ENCODE measurements around the gene ADD3. TPM values are rescaled to one million over a fixed set of nuclear protein-coding genes. Genes with fewer than 3 reads are reported as not detected.

The ADD3 gene
- total and polyA plus RNA-seq, 5 donors from 2014 or later, result 341 to 405 (median 376) TPM

- no peak for DNase-seq
Measured at GRCh38 chr10:109997233-109997632, 10.6 kb upstream of the ADD3 start.

GRCh38 chr10:109998513-109998912, 9.3 kb upstream of the ADD3 start:
- DNase-seq (no peak), ATAC-seq (ENCODE audit: low read depth in 2 of 2) (no peak)
- no peaks in the 10 kb centered on the region for H3K27me3 ChIP-seq (ENCODE audit: control insufficient read depth, insufficient read depth, low read length)
- peaks cover 10% of the 10 kb centered on the region for H3K27me3 Mint-ChIP-seq
- H3K9me3 Mint-ChIP-seq, result no peaks in the 10 kb centered on the region
- no peaks in the 10 kb centered on the region for H3K36me3 ChIP-seq (ENCODE audit: control insufficient read depth, insufficient read depth, low read length)
- H3K4me1 ChIP-seq (ENCODE audit: control insufficient read depth, insufficient read depth, low read length, poor library complexity, severe bottlenecking), result no peaks in the 10 kb centered on the region
- H3K4me3 Mint-ChIP-seq, result no peak overlapping the region
- H3K27ac Mint-ChIP-seq, result no peak overlapping the region
- peaks cover 0 to 12% (median 5%) of the 10 kb centered on the region in 4 donors for H3K4me1 Mint-ChIP-seq
- H3K9me3 ChIP-seq (ENCODE audit: control insufficient read depth in 2 of 2, low read length in 2 of 2), result no peaks in the 10 kb centered on the region
- H3K4me3 ChIP-seq (ENCODE audit: low read depth, low read length), result no peak overlapping the region
- H3K36me3 Mint-ChIP-seq, result no peaks in the 10 kb centered on the region
- H3K27ac ChIP-seq (ENCODE audit: insufficient read depth, low read length, poor library complexity, severe bottlenecking), result no peak overlapping the region

More at GRCh38 chr10:109997233-109997632, 10.6 kb upstream of the ADD3 start:
- Histone ChIP-seq H3K9me3 (ENCODE audit: control insufficient read depth in 2 of 2, low read length in 2 of 2) (no peaks in the 10 kb centered on the region), H3K27me3 (ENCODE audit: control insufficient read depth, insufficient read depth, low read length) (no peaks in the 10 kb centered on the region), H3K36me3 (ENCODE audit: control insufficient read depth, insufficient read depth, low read length) (no peaks in the 10 kb centered on the region), H3K4me3 (ENCODE audit: low read depth, low read length) (no peak overlapping the region), H3K4me1 (ENCODE audit: control insufficient read depth, insufficient read depth, low read length, poor library complexity, severe bottlenecking) (no peaks in the 10 kb centered on the region), H3K27ac (ENCODE audit: insufficient read depth, low read length, poor library complexity, severe bottlenecking) (no peak overlapping the region)
- ATAC-seq (ENCODE audit: low read depth in 2 of 2), result no peak
- H3K36me3 Mint-ChIP-seq, result no peaks in the 10 kb centered on the region
- no peak overlapping the region for H3K27ac Mint-ChIP-seq
- H3K9me3 Mint-ChIP-seq, result no peaks in the 10 kb centered on the region
- peaks cover 10% of the 10 kb centered on the region for H3K27me3 Mint-ChIP-seq
- H3K4me3 Mint-ChIP-seq, result no peak overlapping the region
- peaks cover 0 to 12% (median 5%) of the 10 kb centered on the region in 4 donors for H3K4me1 Mint-ChIP-seq

GRCh38 chr10:110002801-110003523, 4.8 kb upstream of the ADD3 start:
- no peaks in the 10 kb centered on the region for H3K36me3 ChIP-seq (ENCODE audit: control insufficient read depth, insufficient read depth, low read length)
- no peak for ATAC-seq (ENCODE audit: low read depth in 2 of 2)
- peaks cover 4% of the 10 kb centered on the region for H3K4me1 ChIP-seq (ENCODE audit: control insufficient read depth, insufficient read depth, low read length, poor library complexity, severe bottlenecking)
- H3K4me3 Mint-ChIP-seq, result peak overlapping the region in 1 of 4 donors; percentile 48
- peaks cover 10% of the 10 kb centered on the region for H3K27me3 Mint-ChIP-seq
- H3K4me1 Mint-ChIP-seq, result peaks cover 0 to 11% (median 7%) of the 10 kb centered on the region in 4 donors
- no peak overlapping the region for H3K27ac Mint-ChIP-seq
- DNase-seq, result no peak
- H3K9me3 ChIP-seq (ENCODE audit: control insufficient read depth in 2 of 2, low read length in 2 of 2), result no peaks in the 10 kb centered on the region
- no peaks in the 10 kb centered on the region for H3K9me3 Mint-ChIP-seq
- no peak overlapping the region for H3K27ac ChIP-seq (ENCODE audit: insufficient read depth, low read length, poor library complexity, severe bottlenecking)
- H3K27me3 ChIP-seq (ENCODE audit: control insufficient read depth, insufficient read depth, low read length), result no peaks in the 10 kb centered on the region
- no peaks in the 10 kb centered on the region for H3K36me3 Mint-ChIP-seq
- no peak overlapping the region for H3K4me3 ChIP-seq (ENCODE audit: low read depth, low read length)

DNA sequence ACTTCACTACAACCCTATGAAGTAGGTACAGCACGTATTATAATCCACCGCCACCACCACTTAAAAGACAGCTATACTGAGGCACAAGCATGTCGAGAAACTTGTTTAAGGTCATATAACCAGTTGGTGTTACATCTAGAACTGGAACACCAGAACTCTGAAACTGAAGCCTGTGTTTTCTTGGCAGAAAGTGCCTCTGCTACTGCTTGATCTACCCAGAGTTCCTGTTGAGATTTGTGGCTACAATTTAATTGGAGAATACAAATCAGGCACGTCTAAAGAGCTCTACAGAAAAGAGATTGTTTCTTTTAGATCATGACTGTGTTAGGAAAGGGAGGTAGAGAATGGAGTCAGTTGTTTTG, 4.3 kb upstream of the ADD3 start:
- no peak overlapping the region for H3K27ac ChIP-seq (ENCODE audit: insufficient read depth, low read length, poor library complexity, severe bottlenecking)
- H3K4me1 Mint-ChIP-seq, result peaks cover 0 to 9% (median 6%) of the 10 kb centered on the region in 4 donors
- no peak for DNase-seq
- no peaks in the 10 kb centered on the region for H3K9me3 ChIP-seq (ENCODE audit: control insufficient read depth in 2 of 2, low read length in 2 of 2)
- peaks cover 8% of the 10 kb centered on the region for H3K27me3 Mint-ChIP-seq
- no peaks in the 10 kb centered on the region for H3K27me3 ChIP-seq (ENCODE audit: control insufficient read depth, insufficient read depth, low read length)
- H3K36me3 Mint-ChIP-seq, result no peaks in the 10 kb centered on the region
- H3K27ac Mint-ChIP-seq, result peak overlapping the region in 1 of 3 donors; percentile 22
- peaks cover 4% of the 10 kb centered on the region for H3K4me1 ChIP-seq (ENCODE audit: control insufficient read depth, insufficient read depth, low read length, poor library complexity, severe bottlenecking)
- peak overlapping the region in 3 of 4 donors; percentile 15 to 40 (median 16) for H3K4me3 Mint-ChIP-seq
- no peak for ATAC-seq (ENCODE audit: low read depth in 2 of 2)
- H3K36me3 ChIP-seq (ENCODE audit: control insufficient read depth, insufficient read depth, low read length), result no peaks in the 10 kb centered on the region
- H3K9me3 Mint-ChIP-seq, result no peaks in the 10 kb centered on the region
- no peak overlapping the region for H3K4me3 ChIP-seq (ENCODE audit: low read depth, low read length)

GRCh38 chr10:110005719-110006118, 2.1 kb upstream of the ADD3 start:
- H3K9me3 Mint-ChIP-seq, result no peaks in the 10 kb centered on the region
- no peak overlapping the region for H3K4me3 Mint-ChIP-seq
- Histone ChIP-seq H3K4me1 (ENCODE audit: control insufficient read depth, insufficient read depth, low read length, poor library complexity, severe bottlenecking) (peaks cover 18% of the 10 kb centered on the region), H3K4me3 (ENCODE audit: low read depth, low read length) (no peak overlapping the region), H3K36me3 (ENCODE audit: control insufficient read depth, insufficient read depth, low read length) (no peaks in the 10 kb centered on the region), H3K9me3 (ENCODE audit: control insufficient read depth in 2 of 2, low read length in 2 of 2) (no peaks in the 10 kb centered on the region), H3K27me3 (ENCODE audit: control insufficient read depth, insufficient read depth, low read length) (no peaks in the 10 kb centered on the region), H3K27ac (ENCODE audit: insufficient read depth, low read length, poor library complexity, severe bottlenecking) (no peak overlapping the region)
- ATAC-seq (ENCODE audit: low read depth in 2 of 2), result no peak
- H3K4me1 Mint-ChIP-seq, result peaks cover 6 to 23% (median 15%) of the 10 kb centered on the region in 4 donors
- no peak for DNase-seq
- no peak overlapping the region for H3K27ac Mint-ChIP-seq
- H3K27me3 Mint-ChIP-seq, result peaks cover under 1% of the 10 kb centered on the region
- no peaks in the 10 kb centered on the region for H3K36me3 Mint-ChIP-seq

GRCh38 chr10:110006358-110007160, 1.2 kb upstream of the ADD3 start:
- no peaks in the 10 kb centered on the region for H3K9me3 ChIP-seq (ENCODE audit: control insufficient read depth in 2 of 2, low read length in 2 of 2)
- no peak overlapping the region for H3K4me3 ChIP-seq (ENCODE audit: low read depth, low read length)
- H3K4me3 Mint-ChIP-seq, result no peak overlapping the region
- H3K36me3 ChIP-seq (ENCODE audit: control insufficient read depth, insufficient read depth, low read length), result no peaks in the 10 kb centered on the region
- H3K27ac Mint-ChIP-seq, result no peak overlapping the region
- no peaks in the 10 kb centered on the region for H3K36me3 Mint-ChIP-seq
- no peaks in the 10 kb centered on the region for H3K9me3 Mint-ChIP-seq
- peak overlapping the region; percentile 90 for H3K27ac ChIP-seq (ENCODE audit: insufficient read depth, low read length, poor library complexity, severe bottlenecking)
- no peaks in the 10 kb centered on the region for H3K27me3 ChIP-seq (ENCODE audit: control insufficient read depth, insufficient read depth, low read length)
- H3K4me1 Mint-ChIP-seq, result peaks cover 6 to 30% (median 20%) of the 10 kb centered on the region in 4 donors
- H3K27me3 Mint-ChIP-seq, result no peaks in the 10 kb centered on the region
- DNase-seq (no peak), ATAC-seq (ENCODE audit: low read depth in 2 of 2) (no peak)
- H3K4me1 ChIP-seq (ENCODE audit: control insufficient read depth, insufficient read depth, low read length, poor library complexity, severe bottlenecking), result peaks cover 26% of the 10 kb centered on the region

DNA sequence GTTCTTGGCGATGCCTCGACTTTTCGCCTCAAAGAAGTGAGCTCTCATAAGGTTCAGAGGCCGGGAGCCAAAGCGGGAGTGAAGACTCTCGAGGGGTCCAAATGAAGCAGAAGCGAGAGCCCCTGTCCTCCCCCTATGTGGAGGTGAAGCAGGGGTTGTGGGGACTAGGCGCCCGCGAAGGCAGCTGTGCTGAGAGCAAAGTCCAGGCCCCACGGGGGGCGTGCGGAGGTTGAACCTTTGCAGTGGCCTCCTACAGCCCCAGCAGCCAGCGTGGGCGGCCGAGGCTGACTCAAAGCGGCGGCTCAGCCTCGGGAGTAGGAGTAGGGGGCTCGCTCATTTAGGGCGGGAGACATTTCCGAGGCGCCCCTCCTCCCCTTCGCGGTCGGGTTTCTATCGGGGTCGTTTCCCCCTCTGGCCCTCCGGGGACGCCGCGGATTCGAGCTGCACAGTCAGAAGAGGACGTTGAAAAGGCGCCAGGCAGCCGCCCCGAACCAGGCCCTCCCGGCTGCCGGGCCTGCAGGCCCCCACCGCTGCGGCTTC, 553 bp upstream of the ADD3 start:
- no peaks in the 10 kb centered on the region for H3K27me3 ChIP-seq (ENCODE audit: control insufficient read depth, insufficient read depth, low read length)
- no peak overlapping the region for H3K4me3 ChIP-seq (ENCODE audit: low read depth, low read length)
- Mint-ChIP-seq H3K9me3 (no peaks in the 10 kb centered on the region), H3K27me3 (no peaks in the 10 kb centered on the region), H3K4me1 (peaks cover 10 to 37% (median 26%) of the 10 kb centered on the region in 4 donors), H3K36me3 (no peaks in the 10 kb centered on the region), H3K4me3 (no peak overlapping the region), H3K27ac (no peak overlapping the region)
- DNase-seq, result no peak
- no peaks in the 10 kb centered on the region for H3K36me3 ChIP-seq (ENCODE audit: control insufficient read depth, insufficient read depth, low read length)
- H3K4me1 ChIP-seq (ENCODE audit: control insufficient read depth, insufficient read depth, low read length, poor library complexity, severe bottlenecking), result peaks cover 33% of the 10 kb centered on the region
- H3K27ac ChIP-seq (ENCODE audit: insufficient read depth, low read length, poor library complexity, severe bottlenecking), result peak overlapping the region; percentile 90
- H3K9me3 ChIP-seq (ENCODE audit: control insufficient read depth in 2 of 2, low read length in 2 of 2), result no peaks in the 10 kb centered on the region
- peak; percentile 1 for ATAC-seq (ENCODE audit: low read depth in 2 of 2)

All from CD4-positive, CD25-positive, alpha-beta regulatory T cell (primary cell).